Endometrium (tissue), 2 donors: Measurements from ENCODE around the gene NPHS2.
"Not testable (repeated sequence)": the region's sequence is repeated elsewhere in the genome, so short reads cannot be mapped to it uniquely, and the experiment has no call there.

Experiments
- FAIRE-seq: peaks from 2 replicates; lab custom pipeline; 2012; peaks lifted over from hg19 to GRCh38; lab: Jason Lieb, UNC
- donor health status: control.
- donor health status: control.

The NPHS2 gene

GRCh38 chr1:179547021-179547535 lies 28.7 kb downstream of the NPHS2 start:
- FAIRE-seq = no peak

GRCh38 chr1:179545321-179545720 lies 30.4 kb downstream of the NPHS2 start:
- FAIRE-seq = no peak

- no peak for FAIRE-seq
Measured at GRCh38 chr1:179541774-179542173, 34.0 kb downstream of the NPHS2 start.

- FAIRE-seq = no peak
Measured at GRCh38 chr1:179530352-179530751, 45.4 kb downstream of the NPHS2 start.

- no peak for FAIRE-seq
Measured at GRCh38 chr1:179529482-179530195, 46.1 kb downstream of the NPHS2 start.

GRCh38 chr1:179518544-179518943 lies 57.2 kb downstream of the NPHS2 start:
- FAIRE-seq = not testable (repeated sequence)

- no peak for FAIRE-seq
Measured at GRCh38 chr1:179516976-179517705, 58.6 kb downstream of the NPHS2 start.

- FAIRE-seq = no peak
Measured at GRCh38 chr1:179510038-179510437, 65.7 kb downstream of the NPHS2 start.

- no peak for FAIRE-seq
Measured at GRCh38 chr1:179509384-179509783, 66.4 kb downstream of the NPHS2 start.

GRCh38 chr1:179506199-179506598 lies 69.5 kb downstream of the NPHS2 start:
- FAIRE-seq = no peak
